Gastrocnemius medialis (tissue), 4 donors: Measurements from ENCODE around the gene CFAP46. TPM values are rescaled to one million over a fixed set of nuclear protein-coding genes. Genes with fewer than 3 reads are reported as not detected.

Experiments used
- ATAC-seq, 2 donors: fragments of 150-250 bp; one replicate each; pipeline ENCODE4 v1.9.1; 2016
- DNase-seq, 2 donors: peaks; one replicate each; pipeline ENCODE4 v3.0.0-alpha.2; 2019
- H3K27ac ChIP-seq, 4 donors: fragments of 200-600 bp; sonication (generic); 1 replicate in 1 of 4; 2 replicates in 3 of 4; pipeline ENCODE4 v1.5.1; 2016 to 2018; ENCODE audit warnings: mild to moderate bottlenecking in 2 of 4, moderate library complexity in 1 of 4
- H3K27me3 ChIP-seq, 3 donors: fragments of 200-600 bp; sonication (generic) in 2 of 3; 1 replicate in 1 of 3; 2 replicates in 2 of 3; pipeline versions ENCODE4 v1.5.1 to v1.6.0; 2016 to 2019; ENCODE audit warnings: mild to moderate bottlenecking in 1 of 3, moderate library complexity in 1 of 3
- H3K36me3 ChIP-seq, 2 donors: fragments of 200-600 bp; sonication (generic) in 1 of 2; one replicate each; pipeline ENCODE4 v1.5.1; 2017 to 2018
- H3K4me1 ChIP-seq, 2 donors: fragments of 200-600 bp; sonication (generic) in 1 of 2; one replicate each; pipeline ENCODE4 v1.5.1; 2016 to 2017; ENCODE audit warnings: mild to moderate bottlenecking in 2 of 2
- H3K4me3 ChIP-seq, 4 donors: fragments of 200-600 bp; sonication (generic) in 3 of 4; 1 replicate in 1 of 4; 2 replicates in 3 of 4; pipeline ENCODE4 v1.5.1; 2016 to 2019; ENCODE audit warnings: mild to moderate bottlenecking in 2 of 4
- H3K9me3 ChIP-seq, 3 donors: fragments of 200-600 bp; sonication (generic) in 2 of 3; 1 replicate in 1 of 3; 2 replicates in 2 of 3; pipeline ENCODE4 v1.5.1; 2016 to 2019
- CTCF ChIP-seq, 5 experiments: fragments of 450-650 bp in 3 of 5; fragments of 200-600 bp in 2 of 5; sonication (generic) in 2 of 5; IDR thresholded peaks in 4 of 5; conservative IDR thresholded peaks in 1 of 5; 1 replicate in 4 of 5; 2 replicates in 1 of 5; pipeline ENCODE4 v1.5.1; 2016 to 2019; ENCODE audit warnings: antibody characterized with exemption in 5 of 5, mild to moderate bottlenecking in 3 of 5, moderate library complexity in 3 of 5
- POLR2A ChIP-seq, 2 donors: fragments of 450-650 bp; IDR thresholded peaks; one replicate each; pipeline ENCODE4 v1.6.1; 2017; ENCODE audit warnings: antibody characterized with exemption in 2 of 2, mild to moderate bottlenecking in 2 of 2, moderate library complexity in 2 of 2
- in situ Hi-C, 4 donors: fragments of 200-750 bp; cut with MboI; loops; one replicate each; pipeline versions ENCODE4 v1.15.0 to v1.8.0; 2017; ENCODE audit warnings: low sequenced_read_pairs in 4 of 4
- intact Hi-C: fragments of 100-400 bp; cut with DNase I; formaldehyde crosslinking; loops from one replicate; pipeline ENCODE4 v1.15.1; 2023; ENCODE audit warnings: low total_unique reads
- total RNA-seq, 4 donors: library from RNA; depleted of rRNA; stranded (reverse); fragments of >200 nt; gene quantifications; one replicate each; pipeline versions ENCODE4 v1.1.0 to v1.2.3, GENCODE V29; 2016

CFAP46 gene
- total RNA-seq, 4 donors from 2014 or later: 4.2 to 27.9 (median 11.9) TPM

- in situ Hi-C loops (no loop called here), intact Hi-C loops (no loop called here)
- ATAC-seq: no peak
- H3K9me3 ChIP-seq: no peaks in the 10 kb centered on the region
- TF ChIP-seq CTCF (IDR thresholded peaks at IDR 0.05 in 4 of 5, conservative IDR thresholded peaks at IDR 0.05 in 1 of 5): no peak
- no peak for TF ChIP-seq POLR2A (IDR thresholded peaks at IDR 0.05)
- peaks cover 24 to 27% (median 25%) of the 10 kb centered on the region in 3 donors for H3K27me3 ChIP-seq
- DNase-seq: no peak
- no peak overlapping the region for H3K4me3 ChIP-seq
- H3K27ac ChIP-seq: no peak overlapping the region
- H3K36me3 ChIP-seq: no peaks in the 10 kb centered on the region
- no peaks in the 10 kb centered on the region for H3K4me1 ChIP-seq
Observed at GRCh38 chr10:132907821-132908620, 34.3 kb downstream of the CFAP46 start.

- ATAC-seq: no peak
- Histone ChIP-seq H3K27me3 (peaks cover 15 to 22% (median 21%) of the 10 kb centered on the region in 3 donors), H3K27ac (no peak overlapping the region), H3K9me3 (no peaks in the 10 kb centered on the region), H3K36me3 (no peaks in the 10 kb centered on the region), H3K4me1 (no peaks in the 10 kb centered on the region), H3K4me3 (no peak overlapping the region)
- DNase-seq: no peak
- in situ Hi-C loops: no loop called here
- intact Hi-C loops: no loop called here
- no peak for TF ChIP-seq POLR2A (IDR thresholded peaks at IDR 0.05)
- TF ChIP-seq CTCF (IDR thresholded peaks at IDR 0.05 in 4 of 5, conservative IDR thresholded peaks at IDR 0.05 in 1 of 5): no peak
Observed at GRCh38 chr10:132906836-132907235, 35.5 kb downstream of the CFAP46 start.

GRCh38 chr10:132906106-132906505 is 36.3 kb downstream of the CFAP46 start:
- DNase-seq: no peak
- H3K4me3 ChIP-seq: no peak overlapping the region
- no peaks in the 10 kb centered on the region for H3K4me1 ChIP-seq
- no peak for ATAC-seq
- no peak overlapping the region for H3K27ac ChIP-seq
- H3K9me3 ChIP-seq: no peaks in the 10 kb centered on the region
- in situ Hi-C loops (no loop called here), intact Hi-C loops (no loop called here)
- no peak for TF ChIP-seq CTCF (IDR thresholded peaks at IDR 0.05 in 4 of 5, conservative IDR thresholded peaks at IDR 0.05 in 1 of 5)
- no peak for TF ChIP-seq POLR2A (IDR thresholded peaks at IDR 0.05)
- H3K36me3 ChIP-seq: no peaks in the 10 kb centered on the region
- H3K27me3 ChIP-seq: peaks cover 13 to 18% (median 18%) of the 10 kb centered on the region in 3 donors

GRCh38 chr10:132905661-132906060 is 36.7 kb downstream of the CFAP46 start:
- no peaks in the 10 kb centered on the region for H3K36me3 ChIP-seq
- DNase-seq (no peak), ATAC-seq (no peak)
- H3K27ac ChIP-seq: no peak overlapping the region
- TF ChIP-seq CTCF (IDR thresholded peaks at IDR 0.05 in 4 of 5, conservative IDR thresholded peaks at IDR 0.05 in 1 of 5) (no peak), POLR2A (IDR thresholded peaks at IDR 0.05) (no peak)
- intact Hi-C loops: no loop called here
- H3K9me3 ChIP-seq: no peaks in the 10 kb centered on the region
- in situ Hi-C loops: no loop called here
- no peaks in the 10 kb centered on the region for H3K4me1 ChIP-seq
- H3K4me3 ChIP-seq: no peak overlapping the region
- H3K27me3 ChIP-seq: peaks cover 10 to 14% (median 14%) of the 10 kb centered on the region in 3 donors
